Trophoblast cell (in vitro differentiated cells and primary cell): ENCODE results near the gene SAMD8.

Experiments used
- DNase-seq, 2 donors: peaks; one replicate each; pipeline ENCODE4 v3.0.0-alpha.2; 2016
- H2AFZ ChIP-seq: 2 replicates; pipeline ENCODE4 v1.6.1; 2013; ENCODE audit warnings: low read length, moderate library complexity, mild to moderate bottlenecking; ENCODE audit not compliant: insufficient read depth, poor library complexity
- H2AK5ac ChIP-seq: 2 replicates; pipeline ENCODE4 v1.6.1; 2013; ENCODE audit warnings: mild to moderate bottlenecking, low read length
- H2BK120ac ChIP-seq: 2 replicates; pipeline ENCODE4 v1.6.1; 2013; ENCODE audit warnings: low read length, mild to moderate bottlenecking, moderate library complexity; ENCODE audit not compliant: insufficient read depth, poor library complexity
- H2BK12ac ChIP-seq: 2 replicates; pipeline ENCODE4 v1.6.1; 2013; ENCODE audit warnings: mild to moderate bottlenecking, low read length, moderate library complexity
- H2BK5ac ChIP-seq: 2 replicates; pipeline ENCODE4 v1.6.1; 2013; ENCODE audit warnings: low read length, low read depth, moderate library complexity, mild to moderate bottlenecking; ENCODE audit not compliant: poor library complexity
- H3K14ac ChIP-seq: 2 replicates; pipeline ENCODE4 v1.6.1; 2013; ENCODE audit warnings: mild to moderate bottlenecking, low read length
- H3K18ac ChIP-seq: 2 replicates; pipeline ENCODE4 v1.6.1; 2013; ENCODE audit warnings: mild to moderate bottlenecking, low read length
- H3K23ac ChIP-seq: 2 replicates; pipeline ENCODE4 v1.6.1; 2013; ENCODE audit warnings: low read length
- H3K27ac ChIP-seq: 2 replicates; pipeline ENCODE4 v1.5.1; 2013; ENCODE audit warnings: low read depth, mild to moderate bottlenecking, inconsistent platforms, low read length, moderate library complexity
- H3K27me3 ChIP-seq: 2 replicates; pipeline ENCODE4 v1.6.1; 2013; ENCODE audit warnings: inconsistent platforms, mild to moderate bottlenecking, low read length, moderate library complexity; ENCODE audit not compliant: insufficient read depth
- H3K36me3 ChIP-seq, 2 experiments: 1 replicate in 1 of 2; 2 replicates in 1 of 2; pipeline ENCODE4 v1.6.1; 2013; ENCODE audit warnings: low read length in 2 of 2, mild to moderate bottlenecking in 2 of 2, moderate library complexity in 1 of 2; ENCODE audit not compliant: insufficient read depth in 2 of 2, control insufficient read depth in 1 of 2
- H3K4ac ChIP-seq: 2 replicates; pipeline ENCODE4 v1.6.1; 2013; ENCODE audit warnings: low read depth, mild to moderate bottlenecking, low read length, moderate library complexity
- H3K4me1 ChIP-seq, 2 experiments: 1 replicate in 1 of 2; 2 replicates in 1 of 2; pipeline ENCODE4 v1.6.1; 2013; ENCODE audit warnings: low read length in 2 of 2, mild to moderate bottlenecking in 2 of 2, moderate library complexity in 1 of 2; ENCODE audit not compliant: insufficient read depth in 2 of 2, control insufficient read depth in 1 of 2
- H3K4me2 ChIP-seq: 2 replicates; pipeline ENCODE4 v1.6.1; 2013; ENCODE audit warnings: inconsistent platforms, mild to moderate bottlenecking, low read length, moderate library complexity
- H3K4me3 ChIP-seq: 2 replicates; pipeline ENCODE4 v1.5.1; 2013; ENCODE audit warnings: mild to moderate bottlenecking, low read depth, low read length, inconsistent platforms
- H3K79me1 ChIP-seq: one replicate; pipeline ENCODE4 v1.6.1; 2013; ENCODE audit warnings: low read length
- H3K79me2 ChIP-seq: 2 replicates; pipeline ENCODE4 v1.6.1; 2013; ENCODE audit warnings: low read length, mild to moderate bottlenecking; ENCODE audit not compliant: control insufficient read depth, insufficient read depth, poor library complexity
- H3K9ac ChIP-seq: 2 replicates; pipeline ENCODE4 v1.6.1; 2013; ENCODE audit warnings: mild to moderate bottlenecking, low read length
- H3K9me3 ChIP-seq: 2 replicates; pipeline ENCODE4 v1.6.1; 2013; ENCODE audit warnings: low read depth, mild to moderate bottlenecking, control low read depth, inconsistent platforms, low read length; ENCODE audit not compliant: insufficient read depth
- H4K12ac ChIP-seq: 2 replicates; pipeline ENCODE4 v1.6.1; 2013; ENCODE audit warnings: low read depth, mild to moderate bottlenecking, low read length, moderate library complexity
- H4K8ac ChIP-seq: 2 replicates; pipeline ENCODE4 v1.6.1; 2013; ENCODE audit warnings: low read depth, mild to moderate bottlenecking, low read length, moderate library complexity
- H4K91ac ChIP-seq: one replicate; pipeline ENCODE4 v1.6.1; 2013; ENCODE audit warnings: low read depth, mild to moderate bottlenecking, low read length, moderate library complexity
- WGBS: extraction: QIAGEN DNeasy Blood & Tissue Kit; methylation state at CpG from one replicate; pipeline ENCODE4 v1.1.7; 2013; ENCODE audit warnings: missing lambda C conversion rate; ENCODE audit not compliant: insufficient read length, insufficient coverage; ENCODE audit errors: extremely low coverage; 5-methylcytosine and 5-hydroxymethylcytosine counted together

The SAMD8 gene

GRCh38 chr10:75229971-75230370 lies 118.5 kb downstream of the SAMD8 start:
- no peak overlapping the region for H3K27ac ChIP-seq
- no peak overlapping the region for H3K18ac ChIP-seq
- no peak overlapping the region for H3K4me3 ChIP-seq
- WGBS: no CpG with 5 or more reads among the region's 3 CpGs
- no peak overlapping the region for H4K12ac ChIP-seq
- H3K4ac ChIP-seq: no peak overlapping the region
- H3K36me3 ChIP-seq: peaks cover 21 to 36% of the 10 kb centered on the region in 2 experiments
- no peak overlapping the region for H4K91ac ChIP-seq
- peaks cover 20% of the 10 kb centered on the region for H3K79me1 ChIP-seq
- H3K23ac ChIP-seq: no peak overlapping the region
- no peak overlapping the region for H3K14ac ChIP-seq
- H3K27me3 ChIP-seq: no peaks in the 10 kb centered on the region
- H2BK12ac ChIP-seq: no peak overlapping the region
- no peaks in the 10 kb centered on the region for H3K9me3 ChIP-seq
- no peak overlapping the region for H3K4me2 ChIP-seq
- peaks cover 21 to 33% of the 10 kb centered on the region in 2 experiments for H3K4me1 ChIP-seq
- H2AK5ac ChIP-seq: no peak overlapping the region
- no peak overlapping the region for H2BK120ac ChIP-seq
- H3K79me2 ChIP-seq: peaks cover 11% of the 10 kb centered on the region
- H3K9ac ChIP-seq: no peak overlapping the region
- no peak overlapping the region for H2AFZ ChIP-seq
- H4K8ac ChIP-seq: no peak overlapping the region
- DNase-seq: peak in 1 of 2 donors; percentile 49
- H2BK5ac ChIP-seq: no peak overlapping the region

- no peak overlapping the region for H3K18ac ChIP-seq
- no peak overlapping the region for H2BK5ac ChIP-seq
- H3K27me3 ChIP-seq: no peaks in the 10 kb centered on the region
- no peak overlapping the region for H3K14ac ChIP-seq
- H3K4me1 ChIP-seq: peaks cover 21 to 34% of the 10 kb centered on the region in 2 experiments
- no peak overlapping the region for H3K4me3 ChIP-seq
- DNase-seq: peak; percentile 91 to 97
- no CpG with 5 or more reads among the region's 5 CpGs for WGBS
- peaks cover 21 to 36% of the 10 kb centered on the region in 2 experiments for H3K36me3 ChIP-seq
- no peak overlapping the region for H2AFZ ChIP-seq
- no peak overlapping the region for H4K8ac ChIP-seq
- H4K91ac ChIP-seq: no peak overlapping the region
- no peak overlapping the region for H2AK5ac ChIP-seq
- no peak overlapping the region for H4K12ac ChIP-seq
- no peak overlapping the region for H3K27ac ChIP-seq
- no peak overlapping the region for H3K4me2 ChIP-seq
- no peak overlapping the region for H2BK120ac ChIP-seq
- H3K79me2 ChIP-seq: peaks cover 12% of the 10 kb centered on the region
- no peak overlapping the region for H3K4ac ChIP-seq
- no peak overlapping the region for H3K23ac ChIP-seq
- no peak overlapping the region for H2BK12ac ChIP-seq
- peaks cover 23% of the 10 kb centered on the region for H3K79me1 ChIP-seq
- no peak overlapping the region for H3K9ac ChIP-seq
- no peaks in the 10 kb centered on the region for H3K9me3 ChIP-seq
These were observed 119.2 kb downstream of the SAMD8 start for GRCh38 chr10:75230600-75231038.
